Activated CD8-positive, alpha-beta memory T cell treated with anti-CD3 and anti-CD28 coated beads, Interleukin-2, amount 50 U/mL, for 48 hours (primary cell): ENCODE results near the gene RBM7.
A peak's percentile ranks its signal among the peaks of the same experiment; 100 is the strongest.

Experiments used
- DNase-seq: peaks from one replicate; pipeline ENCODE4 v3.0.0-alpha.2; 2020

Gene RBM7, protein sequence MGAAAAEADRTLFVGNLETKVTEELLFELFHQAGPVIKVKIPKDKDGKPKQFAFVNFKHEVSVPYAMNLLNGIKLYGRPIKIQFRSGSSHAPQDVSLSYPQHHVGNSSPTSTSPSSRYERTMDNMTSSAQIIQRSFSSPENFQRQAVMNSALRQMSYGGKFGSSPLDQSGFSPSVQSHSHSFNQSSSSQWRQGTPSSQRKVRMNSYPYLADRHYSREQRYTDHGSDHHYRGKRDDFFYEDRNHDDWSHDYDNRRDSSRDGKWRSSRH

DNA sequence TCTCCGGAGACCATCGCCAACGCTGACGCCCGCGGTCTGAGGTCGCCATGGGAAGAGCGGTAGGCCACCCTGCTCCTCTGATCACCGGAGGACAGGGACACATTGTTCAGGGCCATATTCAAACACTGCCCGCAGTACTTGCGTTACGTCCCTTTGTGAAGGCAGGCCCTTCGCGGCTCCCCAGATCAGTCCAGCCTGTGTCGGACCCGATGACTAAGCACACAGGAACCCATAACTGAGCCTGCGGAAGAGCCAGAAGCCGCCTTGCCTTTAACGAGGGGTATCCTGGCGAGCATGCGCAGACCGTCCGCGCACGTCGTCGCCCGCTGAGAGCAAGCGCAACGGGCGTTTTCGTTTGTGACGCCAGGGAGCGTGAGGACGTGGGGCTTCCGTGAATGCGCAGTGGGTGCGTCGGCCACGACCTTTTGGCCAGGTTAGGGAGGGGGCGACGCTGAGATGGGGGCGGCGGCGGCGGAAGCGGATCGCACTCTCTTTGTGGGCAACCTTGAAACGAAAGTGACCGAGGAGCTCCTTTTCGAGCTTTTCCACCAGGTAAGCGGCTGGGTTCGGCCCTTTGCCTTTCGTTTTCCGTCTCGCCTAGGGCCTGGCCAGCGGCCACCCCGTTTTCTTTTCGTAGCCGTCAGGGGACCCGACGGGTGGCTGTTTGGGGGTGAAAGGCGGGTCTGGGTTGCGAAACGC, at the start of gene RBM7, which contains the start of gene C11orf71:
Gene RBM7 (plus strand): TSS at position 451 of the 699 bp plus-strand sequence. CDS start 6 bp downstream, at position 457.
Gene C11orf71 (minus strand): TSS at position 296 of the 699 bp plus-strand sequence. CDS start 180 bp downstream, at position 116.
- DNase-seq = peak; percentile 98

DNA sequence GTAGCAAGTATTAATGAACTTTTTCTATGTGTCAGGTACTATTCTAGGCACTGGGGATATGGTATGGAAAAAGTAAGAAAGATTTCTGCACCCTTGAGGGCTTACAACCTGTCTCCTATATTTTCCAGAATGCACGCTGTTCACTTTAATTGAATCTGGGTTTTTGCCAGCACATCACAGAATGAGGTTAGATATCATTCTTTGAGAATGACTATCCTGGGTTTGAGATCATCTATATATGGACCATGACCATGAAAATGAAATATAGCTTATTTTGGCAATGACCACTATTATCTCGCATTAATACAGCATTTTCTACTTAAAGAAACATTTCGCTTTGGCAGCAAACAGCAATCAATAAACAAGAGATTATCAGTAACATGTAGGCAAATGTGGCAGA, 47.0 kb upstream of the RBM7 start:
- no peak for DNase-seq

DNA sequence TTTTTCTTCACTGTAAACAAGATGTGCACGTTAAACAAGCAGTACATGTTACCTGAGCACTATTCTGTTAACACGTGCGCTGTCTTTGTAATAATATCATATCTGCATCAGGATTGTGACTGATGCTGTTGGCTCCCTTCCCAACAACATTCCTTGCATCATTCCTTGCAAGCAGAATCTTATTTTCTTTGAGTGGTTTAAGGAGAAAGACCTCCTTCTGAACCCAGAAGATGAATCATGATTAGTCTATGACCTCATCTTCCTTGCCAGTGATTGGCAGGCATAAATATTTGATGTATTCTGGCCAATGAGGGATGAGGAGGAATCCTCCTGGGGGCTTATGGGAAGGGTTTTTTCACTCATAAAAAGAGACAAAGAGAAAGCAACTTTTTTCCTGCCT, 46.4 kb upstream of the RBM7 start:
- DNase-seq = no peak

DNA sequence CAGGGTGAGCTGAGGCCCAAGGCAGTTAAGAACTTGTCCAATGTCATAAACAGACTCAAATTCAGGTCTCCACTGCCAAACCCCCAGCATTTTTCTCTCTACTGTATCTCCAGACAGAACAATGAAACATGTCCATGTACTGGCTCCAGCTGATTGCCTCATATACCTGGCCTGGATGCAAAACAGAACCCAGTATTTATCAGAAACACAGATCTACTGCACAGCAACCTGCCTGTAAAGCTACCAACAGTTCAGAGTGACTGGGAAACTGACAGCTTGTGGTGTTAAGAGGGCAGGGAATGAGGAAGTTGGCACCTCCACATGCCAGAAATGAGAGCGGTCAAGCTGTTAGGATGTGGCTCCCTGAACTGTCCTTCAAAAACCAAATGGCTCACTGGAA, 41.8 kb upstream of the RBM7 start:
- no peak for DNase-seq

DNA sequence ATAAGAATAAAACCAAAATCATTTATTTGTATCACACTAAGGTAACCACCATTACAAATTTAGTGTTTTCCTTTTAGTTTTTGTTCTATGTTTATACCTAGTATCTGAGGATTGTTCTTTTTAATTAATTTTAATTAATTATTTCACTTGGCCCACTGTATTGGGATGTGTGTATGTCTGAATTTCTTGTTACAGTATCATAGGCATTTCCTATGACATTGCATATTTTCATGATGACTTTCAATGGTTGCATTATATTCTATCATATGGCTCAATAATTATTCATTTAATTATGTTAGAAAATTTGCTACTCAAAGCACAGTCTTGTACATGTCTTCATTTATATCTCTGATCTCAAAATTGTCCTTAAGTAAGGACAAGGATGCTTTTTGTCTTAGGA, 41.1 kb upstream of the RBM7 start:
- no peak for DNase-seq

DNA sequence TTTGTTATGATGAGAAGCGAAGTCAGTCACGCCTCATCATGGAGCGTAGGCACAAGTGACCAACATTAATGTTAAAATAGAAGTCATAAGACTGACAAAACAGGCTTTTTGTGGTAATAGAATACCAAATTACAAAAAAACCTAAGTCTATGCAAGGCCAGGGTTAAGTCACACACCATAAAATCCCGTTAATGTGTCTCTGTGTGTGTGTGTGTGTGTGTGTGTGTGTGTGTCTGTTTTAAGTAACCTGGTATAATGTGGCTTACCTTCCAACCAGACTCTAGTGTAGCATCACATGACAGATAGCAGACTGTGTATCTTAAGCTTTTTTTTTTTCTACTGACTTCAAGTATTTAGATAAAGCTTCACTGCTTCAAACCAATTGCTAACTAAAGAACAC, 38.1 kb upstream of the RBM7 start:
- DNase-seq = no peak

DNA sequence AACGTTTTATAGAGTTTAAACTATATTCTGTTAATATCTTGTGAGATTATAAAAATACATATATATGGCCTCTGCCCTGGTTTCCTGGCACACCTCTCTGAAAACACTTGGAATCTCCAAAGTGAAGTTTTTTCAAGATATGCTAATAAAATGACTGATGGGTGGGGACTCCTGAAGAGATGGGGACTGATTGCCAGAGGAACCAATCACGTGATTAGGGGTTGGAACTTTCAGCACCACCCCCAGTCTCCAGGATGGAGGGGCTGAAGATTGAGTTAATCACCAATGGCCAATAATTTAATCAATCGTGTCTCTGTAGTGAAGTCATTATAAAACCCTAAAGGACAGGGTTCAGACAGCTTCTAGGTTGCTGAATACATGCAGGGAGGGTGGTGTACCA, 37.5 kb upstream of the RBM7 start:
- no peak for DNase-seq

DNA sequence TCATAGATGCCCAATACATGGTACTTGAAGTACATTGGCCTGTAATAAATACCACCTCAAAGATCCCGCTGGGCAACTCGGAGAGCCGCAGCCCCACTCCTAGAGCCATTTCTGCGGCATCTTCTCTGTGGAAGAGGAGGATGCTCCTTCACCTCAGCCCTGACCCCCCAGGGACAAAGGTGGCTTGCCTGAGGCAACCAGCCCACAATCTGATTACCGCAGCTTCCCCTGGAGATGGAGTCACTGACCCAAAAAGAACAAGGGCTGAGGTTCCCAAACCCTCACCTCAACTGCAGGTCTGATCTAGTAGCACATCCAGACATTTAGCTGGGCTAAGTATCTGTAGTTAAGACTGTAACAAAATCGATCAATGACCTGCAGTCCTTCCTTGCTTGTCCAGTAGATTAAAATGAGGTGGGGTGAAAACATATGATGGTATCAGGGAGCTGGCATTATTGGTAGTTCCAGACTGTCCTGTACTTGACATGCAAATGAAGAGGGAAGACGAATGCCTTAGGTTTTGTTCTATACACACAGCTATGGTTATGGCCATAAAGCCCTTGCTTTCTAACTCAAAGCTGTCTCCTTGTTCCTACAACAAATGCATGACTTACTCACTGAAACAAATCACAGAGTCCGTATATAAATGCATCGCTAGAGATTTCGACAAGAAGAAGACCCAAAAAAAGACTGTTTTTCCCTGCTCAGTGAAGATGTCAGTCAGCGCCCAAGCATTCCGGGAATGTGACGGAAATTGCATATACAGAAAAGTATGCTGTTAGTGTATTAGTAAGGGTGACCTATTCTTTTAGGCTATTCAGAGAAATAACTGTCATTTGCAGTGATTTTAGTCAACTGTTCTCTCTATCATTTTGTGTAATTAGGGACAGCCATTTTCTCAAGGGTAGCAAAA, 33.9 kb upstream of the RBM7 start:
- DNase-seq = no peak

DNA sequence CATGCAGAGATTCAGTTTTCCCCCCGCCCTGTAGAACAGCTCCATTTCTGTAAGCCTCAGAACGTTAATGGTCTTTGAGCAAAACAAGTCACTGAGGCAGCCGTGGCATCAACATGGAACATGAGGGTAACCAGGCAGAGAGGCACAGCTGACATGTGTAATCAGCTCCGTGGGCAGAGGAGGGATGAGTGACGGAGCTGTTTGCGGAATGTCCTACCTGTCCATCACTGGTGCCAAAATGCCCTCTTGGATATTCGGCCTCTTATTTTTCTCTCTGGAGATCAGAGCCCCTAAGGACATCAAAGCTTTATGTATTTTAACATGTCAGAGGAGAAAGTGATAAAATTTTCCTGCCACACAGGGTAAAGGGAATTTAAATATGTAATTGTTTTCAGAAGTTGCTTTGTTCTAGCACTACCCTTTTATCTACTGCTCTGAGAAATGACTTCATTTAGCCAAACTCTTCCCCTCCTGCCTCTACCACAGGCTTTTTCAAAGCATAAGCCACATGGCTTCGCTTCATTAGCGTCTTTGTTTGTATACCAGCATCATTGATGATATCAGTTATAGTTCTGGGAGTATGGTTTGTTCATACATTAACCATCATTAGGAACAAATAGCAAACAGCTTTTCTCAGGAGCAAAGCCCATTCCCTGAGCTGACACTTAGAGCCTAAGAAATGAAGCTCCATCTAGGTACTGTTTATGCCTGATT, 33.1 kb upstream of the RBM7 start:
- DNase-seq = no peak

DNA sequence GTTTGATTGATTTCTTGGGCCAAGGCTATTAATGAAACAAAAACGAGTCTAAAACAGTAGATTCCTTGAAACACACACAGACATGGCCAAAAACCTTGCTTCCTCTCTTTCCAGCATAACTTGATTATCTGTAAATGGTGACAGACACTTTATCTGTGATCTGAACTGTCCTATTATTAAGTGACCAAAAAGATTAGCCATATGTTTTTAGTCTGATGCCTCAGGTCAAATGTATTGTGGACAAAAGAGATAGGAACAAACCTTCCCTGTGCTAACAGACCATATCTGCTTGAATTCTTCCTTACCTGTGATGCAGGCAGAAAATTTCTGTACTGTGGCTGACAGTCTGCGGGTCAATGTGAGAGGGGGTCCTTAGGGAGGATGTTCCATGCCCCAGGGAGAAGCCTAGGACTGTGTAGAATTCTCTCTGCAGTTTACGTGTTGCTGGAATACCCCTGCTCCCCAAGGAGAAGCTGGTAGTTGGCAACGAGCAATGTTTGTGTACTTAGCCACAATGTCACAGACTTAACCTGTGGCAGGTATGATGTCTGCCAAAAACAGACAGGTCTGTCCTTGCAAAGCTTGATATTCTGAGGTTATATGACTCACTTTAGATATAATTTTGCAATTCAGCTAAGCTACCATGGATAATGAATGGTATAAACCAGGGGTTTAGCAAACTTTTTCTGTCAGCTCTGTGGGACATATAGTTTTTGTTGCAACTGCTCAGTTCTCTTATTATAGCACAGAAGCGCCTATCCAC, 31.4 kb upstream of the RBM7 start:
- DNase-seq = no peak

DNA sequence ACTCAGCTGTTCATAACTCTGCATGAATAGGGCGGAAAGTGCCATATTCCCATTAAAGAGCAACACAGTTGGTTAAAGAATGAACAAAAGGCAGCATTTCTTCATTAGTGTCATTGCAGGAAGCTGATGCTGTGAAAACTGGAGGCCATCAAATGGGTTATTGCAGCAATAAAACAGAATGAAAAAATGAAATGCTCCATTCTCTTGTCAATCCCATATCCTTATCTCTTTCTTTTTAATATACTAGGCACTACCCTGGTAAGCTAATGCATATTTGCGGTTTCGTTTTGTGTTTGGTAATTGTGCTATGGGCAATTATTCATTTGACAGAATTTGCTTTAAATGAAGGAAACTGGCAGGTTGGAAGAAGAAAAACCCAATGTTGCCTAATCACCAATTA, 25.4 kb upstream of the RBM7 start:
- no peak for DNase-seq

DNA sequence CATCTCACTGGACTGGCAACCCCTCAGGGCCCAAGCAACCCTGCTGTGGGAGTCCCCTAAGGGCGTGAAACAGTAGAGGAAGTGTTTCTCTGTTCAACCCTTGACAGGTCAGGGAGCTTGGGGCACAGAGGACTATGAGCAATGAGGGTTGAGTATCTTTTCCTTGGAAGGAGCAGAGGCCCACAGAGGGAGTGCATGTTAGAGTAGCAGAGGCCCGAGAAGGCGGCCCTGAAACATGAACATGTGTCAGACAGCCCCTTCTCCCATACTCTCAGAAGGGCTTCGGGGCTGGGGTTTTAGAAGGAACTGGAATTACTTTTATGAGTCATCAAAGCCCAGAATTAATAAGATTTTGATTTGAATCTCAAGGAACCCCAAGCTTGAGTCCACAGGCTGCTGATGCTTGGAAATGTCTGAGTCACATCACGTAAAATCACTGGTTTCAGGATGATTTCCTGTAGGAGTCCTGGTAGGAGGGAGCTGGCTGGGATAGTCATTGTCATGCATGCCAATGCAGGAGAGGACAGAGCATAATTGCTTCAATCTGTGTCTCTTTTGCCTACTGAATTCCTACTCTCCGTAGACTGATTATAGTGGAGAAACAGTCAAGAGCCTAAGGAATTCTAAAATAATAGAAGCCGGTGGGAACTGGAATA, 22.7 kb upstream of the RBM7 start:
- DNase-seq = no peak

DNA sequence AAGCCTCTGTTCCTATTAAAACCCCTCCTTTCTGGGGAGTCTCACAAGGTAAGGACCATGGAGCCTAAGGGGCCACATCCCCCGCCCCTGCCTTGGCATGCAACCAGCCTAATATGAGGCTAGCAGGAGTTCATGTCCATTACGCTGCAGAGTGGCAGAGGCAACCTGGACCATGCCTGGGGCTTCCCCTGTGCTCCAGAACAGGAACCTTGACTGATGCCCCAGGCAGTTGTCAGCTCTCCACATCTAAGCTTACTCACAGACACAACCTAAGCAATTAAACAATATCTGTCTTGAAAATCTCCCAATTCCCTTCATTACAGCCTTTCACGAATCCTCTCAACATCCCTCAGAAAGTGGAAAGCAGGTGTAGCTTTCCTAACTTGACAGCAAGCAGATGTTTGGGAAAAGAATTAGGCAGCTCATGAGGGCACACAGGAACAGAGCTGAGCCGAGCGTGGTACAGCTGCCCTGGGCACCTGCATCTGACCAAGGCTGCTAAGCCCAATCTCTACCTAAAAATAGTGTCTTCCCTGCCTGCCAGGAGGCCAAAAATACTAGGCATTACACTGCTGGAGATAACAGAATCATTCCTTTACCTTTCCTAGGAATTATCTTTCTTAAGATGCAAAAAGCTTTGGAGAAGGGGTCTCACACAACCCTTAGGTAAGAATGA, 20.9 kb upstream of the RBM7 start:
- no peak for DNase-seq

DNA sequence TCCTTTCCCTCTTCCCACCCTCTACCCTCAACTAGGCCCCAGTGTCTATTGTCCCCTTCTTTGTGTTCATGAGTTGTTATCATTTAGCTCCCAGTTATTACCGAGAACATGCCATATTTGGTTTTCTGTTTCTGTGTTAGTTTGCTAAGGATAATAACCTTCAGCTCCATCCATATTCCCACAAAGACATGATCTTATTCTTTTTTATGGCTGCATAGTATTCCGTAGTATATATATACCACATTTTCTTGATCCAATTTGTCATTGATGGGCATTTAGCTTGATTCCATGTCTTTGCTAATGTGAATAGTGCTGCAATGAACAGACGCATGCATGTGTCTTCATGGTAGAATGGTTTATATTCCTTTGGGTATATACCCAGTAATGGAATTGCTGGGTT, 18.0 kb upstream of the RBM7 start:
- no peak for DNase-seq

DNA sequence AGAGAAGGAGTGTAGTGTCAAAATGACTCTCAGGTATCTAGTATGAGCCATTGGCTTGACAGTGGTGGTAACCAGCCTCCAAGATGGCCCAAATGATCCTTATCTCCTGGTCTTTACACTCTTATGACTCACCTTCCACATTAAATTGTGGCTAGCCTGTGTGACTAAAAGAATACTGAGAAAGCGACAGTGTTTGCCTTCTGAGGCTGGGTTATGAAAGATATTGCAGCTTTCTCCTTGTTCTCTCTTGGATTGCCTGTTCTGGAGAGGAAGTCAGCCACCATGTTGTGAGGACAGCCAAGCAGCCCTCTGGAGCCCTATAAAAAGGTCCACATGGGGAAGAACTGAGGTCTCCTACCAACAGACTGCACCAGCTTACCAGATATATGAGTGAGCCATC, 16.0 kb upstream of the RBM7 start:
- no peak for DNase-seq

DNA sequence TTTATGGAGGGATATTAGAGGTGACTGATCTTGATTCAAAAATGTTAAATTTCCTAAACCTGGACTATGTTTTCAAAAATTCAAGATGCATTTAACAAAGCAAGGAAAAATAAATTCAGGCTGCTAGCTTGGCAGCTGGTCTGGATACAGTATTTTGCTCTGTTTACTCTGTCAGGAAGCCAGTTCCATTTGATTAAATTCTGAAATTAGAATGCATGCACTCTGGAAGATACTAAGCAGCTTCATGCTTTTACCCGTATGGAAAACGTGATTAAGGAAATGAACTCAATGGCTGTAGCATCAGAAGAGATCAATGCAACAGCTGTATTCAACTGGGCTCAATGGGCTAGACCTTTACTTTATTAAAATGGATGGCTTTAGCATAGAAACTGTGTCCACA, 14.3 kb upstream of the RBM7 start:
- no peak for DNase-seq

DNA sequence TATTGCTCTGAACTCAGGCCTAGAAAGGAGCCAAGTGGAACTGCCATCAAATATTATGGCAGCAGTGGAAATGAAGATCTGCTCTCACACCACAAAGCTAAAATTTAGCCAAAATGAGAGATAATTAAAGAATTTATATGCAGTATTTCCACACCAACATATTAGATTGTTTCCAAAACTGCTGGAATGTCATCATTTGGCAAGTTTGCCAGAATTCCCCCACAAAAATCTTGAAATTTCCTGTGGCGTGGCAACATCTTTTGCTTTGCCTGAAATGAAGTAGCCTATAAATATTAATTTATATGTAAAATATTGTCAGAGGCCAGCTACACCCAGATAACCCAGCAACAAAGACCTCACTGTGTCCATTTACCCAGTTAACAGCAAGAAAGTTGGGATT, 13.9 kb upstream of the RBM7 start:
- DNase-seq = no peak

DNA sequence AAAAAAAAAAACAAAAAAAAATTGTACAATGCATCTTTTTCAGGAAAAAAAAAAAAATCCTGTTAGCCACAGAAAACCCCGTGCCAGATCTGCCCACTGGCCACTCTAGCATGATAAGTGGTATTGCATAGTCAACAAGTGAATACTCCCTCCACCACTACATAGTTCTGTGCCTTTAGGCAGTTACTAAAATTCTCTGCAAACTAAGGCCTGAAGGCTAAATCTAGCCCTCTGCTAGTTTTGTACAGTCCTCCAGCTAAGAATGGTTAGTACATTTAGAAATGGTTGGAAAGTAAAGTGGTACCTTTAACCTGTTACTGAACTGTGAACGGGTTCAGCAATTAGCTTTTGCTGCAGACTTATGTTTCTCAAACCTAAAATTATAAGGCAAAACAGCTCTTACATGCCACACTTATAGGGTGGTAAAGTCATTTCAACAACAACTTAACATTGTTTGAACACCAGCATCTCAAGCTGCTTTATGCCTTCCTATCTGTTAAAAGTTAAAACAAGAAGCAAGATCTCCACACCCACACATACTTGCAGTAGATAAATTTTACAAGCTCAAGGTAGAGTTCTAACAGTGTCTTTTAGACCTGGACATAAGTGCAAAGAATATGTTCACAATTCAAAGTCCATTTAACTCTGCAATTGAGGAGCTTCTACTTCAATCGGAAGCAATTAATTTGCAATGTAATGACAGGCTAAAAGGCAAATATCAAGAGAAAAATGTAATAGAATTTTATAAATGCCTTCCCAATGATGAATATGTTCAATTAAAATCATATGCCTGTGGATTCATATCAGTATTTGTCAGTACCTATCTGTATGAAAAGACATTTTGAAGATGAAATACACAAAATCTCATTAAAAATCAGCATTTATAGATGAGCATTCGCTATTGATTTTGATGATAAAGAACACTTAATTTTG, 7.5 kb upstream of the RBM7 start:
- DNase-seq = no peak

DNA sequence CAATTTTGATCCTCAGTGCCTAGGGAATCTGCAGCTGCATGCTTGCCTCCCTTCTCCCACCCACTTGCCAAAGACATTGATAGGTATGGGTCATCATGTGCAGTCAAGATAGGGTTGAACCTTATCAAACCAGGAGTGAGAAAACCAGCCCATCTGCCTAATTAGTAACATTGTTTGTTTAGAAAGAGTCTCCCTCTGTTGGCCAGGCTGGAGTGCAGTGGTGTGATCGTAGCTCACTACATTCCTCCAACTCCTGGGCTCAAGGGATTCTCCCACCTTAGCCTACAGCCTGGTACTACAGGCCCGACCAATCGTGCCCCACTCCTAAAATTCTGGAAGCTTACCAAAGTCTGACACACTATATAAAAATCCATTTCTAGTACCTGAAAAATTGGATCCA, 4.7 kb upstream of the RBM7 start:
- no peak for DNase-seq

DNA sequence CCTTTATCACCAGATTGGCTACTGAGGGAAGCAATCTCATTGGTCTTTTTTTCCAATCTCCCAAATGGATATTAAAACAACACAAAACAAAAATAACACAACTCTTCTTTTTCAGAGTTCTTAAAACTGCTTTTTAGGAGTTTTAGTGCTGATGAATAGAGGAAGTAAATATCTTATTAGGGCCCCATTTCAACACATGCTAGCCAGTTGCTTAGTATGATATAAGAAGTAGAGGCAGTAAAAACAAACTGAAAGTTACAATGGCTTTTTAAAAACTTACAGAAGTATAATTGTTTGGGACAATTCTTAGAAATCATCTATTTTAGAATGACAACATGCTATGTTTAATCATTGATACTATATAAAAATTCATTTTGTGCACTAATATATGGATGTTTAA, 3.5 kb upstream of the RBM7 start:
- DNase-seq = no peak
